ENCODE measurements around the gene FBXL13. TPM values are rescaled to one million over a fixed set of nuclear protein-coding genes. Genes with fewer than 3 reads are reported as not detected.

Gene FBXL13
- total and polyA plus RNA-seq, 8 donors: 2.2 to 5.7 (median 4.7) TPM

GRCh38 chr7:102836191-102836919, 238.2 kb downstream of the FBXL13 start:
- H3K4me3 ChIP-seq: no peak overlapping the region
- TF ChIP-seq CTCF (IDR thresholded peaks at IDR 0.05): no peak
- no peaks in the 10 kb centered on the region for H3K27me3 ChIP-seq
- H3K36me3 ChIP-seq: no peaks in the 10 kb centered on the region
- H3K4me1 ChIP-seq: no peaks in the 10 kb centered on the region
- intact Hi-C loops (cut with DNase I): no loop called here
- H3K9me3 ChIP-seq: no peaks in the 10 kb centered on the region
- peak overlapping the region in 1 of 2 donors; percentile 33 for H3K27ac ChIP-seq
- ATAC-seq (peak; percentile 58), DNase-seq (peak in 2 of 4 donors; percentile 64)

DNA sequence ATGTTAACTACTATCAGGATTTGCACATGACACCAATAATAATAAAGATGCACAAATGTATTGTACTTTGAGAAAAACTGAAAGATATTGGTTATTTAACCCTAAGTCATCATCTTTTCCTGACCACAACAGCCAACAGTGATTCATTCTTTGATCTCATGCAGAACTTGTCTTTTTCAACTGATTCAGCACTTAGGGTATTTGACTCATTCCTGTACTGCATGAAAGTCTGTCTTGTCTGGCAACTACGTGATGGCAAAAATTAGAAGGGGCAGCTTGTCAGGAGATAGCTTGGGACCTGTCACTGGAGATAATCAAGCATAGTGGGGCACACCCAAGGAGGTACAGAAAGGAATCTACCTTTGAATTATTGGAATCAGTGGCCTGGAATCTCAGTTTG, 239.6 kb downstream of the FBXL13 start:
- Histone ChIP-seq H3K4me1 (no peaks in the 10 kb centered on the region), H3K4me3 (no peak overlapping the region), H3K9me3 (no peaks in the 10 kb centered on the region), H3K27me3 (no peaks in the 10 kb centered on the region), H3K27ac (no peak overlapping the region), H3K36me3 (no peaks in the 10 kb centered on the region)
- DNase-seq (no peak), ATAC-seq (peak; percentile 59)
- no peak for TF ChIP-seq CTCF (IDR thresholded peaks at IDR 0.05)
- intact Hi-C loops (cut with DNase I): no loop called here

GRCh38 chr7:102834466-102834865, 240.1 kb downstream of the FBXL13 start:
- intact Hi-C loops (cut with DNase I): no loop called here
- Histone ChIP-seq H3K36me3 (no peaks in the 10 kb centered on the region), H3K4me3 (no peak overlapping the region), H3K9me3 (no peaks in the 10 kb centered on the region), H3K27me3 (no peaks in the 10 kb centered on the region), H3K27ac (no peak overlapping the region), H3K4me1 (no peaks in the 10 kb centered on the region)
- DNase-seq: no peak
- no peak for TF ChIP-seq CTCF (IDR thresholded peaks at IDR 0.05)
- ATAC-seq: no peak

DNA sequence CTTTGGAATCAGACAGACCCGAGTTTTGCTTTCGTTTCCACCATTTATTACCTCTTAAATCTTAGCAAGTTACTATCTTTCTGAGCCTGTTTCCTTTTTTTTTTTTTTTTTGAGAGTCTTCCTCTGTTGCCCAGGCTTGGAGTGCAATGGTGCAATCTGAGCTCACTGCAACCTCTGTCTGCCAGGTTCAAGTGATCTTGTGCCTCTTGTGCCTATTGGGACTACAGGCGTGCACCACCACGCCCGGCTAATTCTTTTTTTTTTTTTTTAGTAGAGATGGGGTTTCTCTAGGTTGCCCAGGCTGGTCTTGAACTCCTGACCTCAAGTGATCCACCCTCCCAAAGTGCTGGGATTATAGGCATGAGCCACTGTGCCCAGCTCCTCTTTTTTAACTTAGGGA, 241.3 kb downstream of the FBXL13 start:
- Histone ChIP-seq H3K27ac (no peak overlapping the region), H3K27me3 (no peaks in the 10 kb centered on the region), H3K36me3 (peaks cover 0 to 11% of the 10 kb centered on the region in 2 donors), H3K4me3 (no peak overlapping the region), H3K9me3 (no peaks in the 10 kb centered on the region), H3K4me1 (no peaks in the 10 kb centered on the region)
- intact Hi-C loops (cut with DNase I): no loop called here
- ATAC-seq (no peak), DNase-seq (no peak)
- TF ChIP-seq CTCF (IDR thresholded peaks at IDR 0.05): no peak

GRCh38 chr7:102832674-102833073, 241.9 kb downstream of the FBXL13 start:
- no peaks in the 10 kb centered on the region for H3K9me3 ChIP-seq
- H3K27me3 ChIP-seq: no peaks in the 10 kb centered on the region
- no peaks in the 10 kb centered on the region for H3K4me1 ChIP-seq
- intact Hi-C loops (cut with DNase I): no loop called here
- TF ChIP-seq CTCF (IDR thresholded peaks at IDR 0.05): no peak
- DNase-seq (no peak), ATAC-seq (no peak)
- no peak overlapping the region for H3K27ac ChIP-seq
- no peak overlapping the region for H3K4me3 ChIP-seq
- peaks cover 0 to 14% of the 10 kb centered on the region in 2 donors for H3K36me3 ChIP-seq
